Activated CD4-positive, alpha-beta T cell treated with anti-CD3 and anti-CD28 coated beads for 36 hours (primary cell): ENCODE data around the gene DRD2. TPM values are rescaled to one million over a fixed set of nuclear protein-coding genes. Genes with fewer than 3 reads are reported as not detected.

Experiments
- ATAC-seq: fragments of 200-7000 bp; cut with Tn5 transposase; one replicate; pipeline ENCODE4 v1.10.0; 2021; ENCODE audit warnings: mild to moderate bottlenecking, moderate library complexity
- CTCF ChIA-PET: fragments of 350-600 bp; sonication (Branson Sonifier 250); formaldehyde crosslinking; loops from one replicate; lab custom pipeline; 2021; ENCODE audit warnings: antibody characterized with exemption; lab: Charles Lee
- POLR2A ChIA-PET: fragments of 350-600 bp; sonication (Branson Sonifier 250); formaldehyde crosslinking; loops from one replicate; lab custom pipeline; 2021; ENCODE audit warnings: antibody characterized with exemption, inconsistent platforms; lab: Charles Lee
- DNase-seq: peaks from one replicate; pipeline ENCODE4 v3.0.0-alpha.2; 2020
- H3K27ac Mint-ChIP-seq: one replicate; pipeline ENCODE4 v1.8.0; 2021; ENCODE audit warnings: mixed read lengths
- H3K27me3 Mint-ChIP-seq: one replicate; pipeline ENCODE4 v1.8.0; 2021; ENCODE audit warnings: mixed read lengths
- H3K36me3 Mint-ChIP-seq: one replicate; pipeline ENCODE4 v1.8.0; 2021; ENCODE audit warnings: low read depth, mixed read lengths
- H3K4me1 Mint-ChIP-seq: one replicate; pipeline ENCODE4 v1.8.0; 2021; ENCODE audit warnings: mixed read lengths
- H3K4me3 Mint-ChIP-seq: one replicate; pipeline ENCODE4 v1.8.0; 2021; ENCODE audit warnings: mild to moderate bottlenecking, moderate library complexity, mixed read lengths
- H3K9me3 Mint-ChIP-seq: one replicate; pipeline ENCODE4 v1.8.0; 2021; ENCODE audit warnings: low read depth, mixed read lengths
- intact Hi-C, 2 experiments: fragments of 100-400 bp; cut with DNase I in 1 of 2; cut with micrococcal nuclease in 1 of 2; formaldehyde crosslinking; loops; one replicate each; pipeline versions ENCODE4 v1.14.2 to v1.15.1; 2022 to 2024; cut with DNase I, micrococcal nuclease
- total RNA-seq, 2 experiments: library from RNA; stranded (reverse); gene quantifications; one replicate each; pipeline ENCODE4 v1.2.3, GENCODE V29; 2021

DRD2 gene
- total RNA-seq, 2 experiments from 2014 or later = not detected

- no peak for DNase-seq
- ATAC-seq = no peak
- ChIA-PET POLR2A (no interaction called here), CTCF (no interaction called here)
- Mint-ChIP-seq H3K4me1 (no peaks in the 10 kb centered on the region), H3K27me3 (peaks cover 16% of the 10 kb centered on the region), H3K27ac (no peak overlapping the region), H3K36me3 (no peaks in the 10 kb centered on the region), H3K9me3 (no peaks in the 10 kb centered on the region), H3K4me3 (no peak overlapping the region)
- intact Hi-C loops = no loop called here
These were observed 30.6 kb upstream of the DRD2 start for GRCh38 chr11:113505541-113506375.

- intact Hi-C loops = no loop called here
- ChIA-PET CTCF (no interaction called here), POLR2A (no interaction called here)
- no peak overlapping the region for H3K4me3 Mint-ChIP-seq
- no peak overlapping the region for H3K27ac Mint-ChIP-seq
- no peak for ATAC-seq
- no peaks in the 10 kb centered on the region for H3K9me3 Mint-ChIP-seq
- DNase-seq = no peak
- H3K36me3 Mint-ChIP-seq = no peaks in the 10 kb centered on the region
- H3K27me3 Mint-ChIP-seq = peaks cover 16% of the 10 kb centered on the region
- H3K4me1 Mint-ChIP-seq = no peaks in the 10 kb centered on the region
These were observed 29.8 kb upstream of the DRD2 start for GRCh38 chr11:113505046-113505445.

GRCh38 chr11:113504586-113504985, 29.4 kb upstream of the DRD2 start:
- H3K9me3 Mint-ChIP-seq = no peaks in the 10 kb centered on the region
- H3K4me3 Mint-ChIP-seq = no peak overlapping the region
- H3K4me1 Mint-ChIP-seq = no peaks in the 10 kb centered on the region
- no peak for ATAC-seq
- no peaks in the 10 kb centered on the region for H3K36me3 Mint-ChIP-seq
- ChIA-PET POLR2A (no interaction called here), CTCF (interaction anchor here (0.8 kb wide), 1 partner anchor 891 kb away, joined by 4 read pairs; no protein-coding TSS in a partner anchor)
- intact Hi-C loops = no loop called here
- DNase-seq = no peak
- peaks cover 16% of the 10 kb centered on the region for H3K27me3 Mint-ChIP-seq
- H3K27ac Mint-ChIP-seq = no peak overlapping the region

- H3K9me3 Mint-ChIP-seq = no peaks in the 10 kb centered on the region
- CTCF ChIA-PET = interaction anchor here (0.8 kb wide), 1 partner anchor 890 kb away, joined by 4 read pairs; no protein-coding TSS in a partner anchor
- no peak overlapping the region for H3K4me3 Mint-ChIP-seq
- intact Hi-C loops = no loop called here
- DNase-seq = no peak
- no peak for ATAC-seq
- POLR2A ChIA-PET = no interaction called here
- no peaks in the 10 kb centered on the region for H3K4me1 Mint-ChIP-seq
- H3K36me3 Mint-ChIP-seq = no peaks in the 10 kb centered on the region
- H3K27me3 Mint-ChIP-seq = peaks cover 14% of the 10 kb centered on the region
- no peak overlapping the region for H3K27ac Mint-ChIP-seq
These were observed 28.9 kb upstream of the DRD2 start for GRCh38 chr11:113504071-113504470.

- H3K36me3 Mint-ChIP-seq = no peaks in the 10 kb centered on the region
- no peaks in the 10 kb centered on the region for H3K9me3 Mint-ChIP-seq
- H3K27me3 Mint-ChIP-seq = peaks cover 10% of the 10 kb centered on the region
- no peaks in the 10 kb centered on the region for H3K4me1 Mint-ChIP-seq
- ATAC-seq (no peak), DNase-seq (no peak)
- intact Hi-C loops = no loop called here
- H3K27ac Mint-ChIP-seq = no peak overlapping the region
- CTCF ChIA-PET = interaction anchor here (0.8 kb wide), 1 partner anchor 258 kb away, joined by 3 read pairs; no protein-coding TSS in a partner anchor
- POLR2A ChIA-PET = no interaction called here
- no peak overlapping the region for H3K4me3 Mint-ChIP-seq
These were observed 22.1 kb upstream of the DRD2 start for GRCh38 chr11:113497066-113497910.

GRCh38 chr11:113496026-113496651, 20.9 kb upstream of the DRD2 start:
- H3K4me3 Mint-ChIP-seq = no peak overlapping the region
- H3K9me3 Mint-ChIP-seq = no peaks in the 10 kb centered on the region
- intact Hi-C loops = no loop called here
- peaks cover 7% of the 10 kb centered on the region for H3K27me3 Mint-ChIP-seq
- H3K27ac Mint-ChIP-seq = no peak overlapping the region
- H3K36me3 Mint-ChIP-seq = no peaks in the 10 kb centered on the region
- DNase-seq (no peak), ATAC-seq (no peak)
- H3K4me1 Mint-ChIP-seq = no peaks in the 10 kb centered on the region
- ChIA-PET POLR2A (no interaction called here), CTCF (interaction anchor here (0.8 kb wide), 1 partner anchor 257 kb away, joined by 3 read pairs; no protein-coding TSS in a partner anchor)

- no peaks in the 10 kb centered on the region for H3K4me1 Mint-ChIP-seq
- H3K27me3 Mint-ChIP-seq = peaks cover 5% of the 10 kb centered on the region
- ChIA-PET POLR2A (no interaction called here), CTCF (interaction anchor here (1.0 kb wide), 1 partner anchor 105 kb away, joined by 3 read pairs; no protein-coding TSS in a partner anchor)
- no peaks in the 10 kb centered on the region for H3K36me3 Mint-ChIP-seq
- no peak overlapping the region for H3K4me3 Mint-ChIP-seq
- ATAC-seq (no peak), DNase-seq (no peak)
- intact Hi-C loops = no loop called here
- no peak overlapping the region for H3K27ac Mint-ChIP-seq
- no peaks in the 10 kb centered on the region for H3K9me3 Mint-ChIP-seq
These were observed 18.8 kb upstream of the DRD2 start for GRCh38 chr11:113494021-113494420.

GRCh38 chr11:113493206-113493605, 18.0 kb upstream of the DRD2 start:
- intact Hi-C loops = no loop called here
- no peak overlapping the region for H3K4me3 Mint-ChIP-seq
- ATAC-seq (no peak), DNase-seq (no peak)
- no peaks in the 10 kb centered on the region for H3K36me3 Mint-ChIP-seq
- ChIA-PET CTCF (interaction anchor here (1.0 kb wide), 1 partner anchor 106 kb away, joined by 3 read pairs; no protein-coding TSS in a partner anchor), POLR2A (no interaction called here)
- no peaks in the 10 kb centered on the region for H3K9me3 Mint-ChIP-seq
- no peak overlapping the region for H3K27ac Mint-ChIP-seq
- H3K27me3 Mint-ChIP-seq = peaks cover 5% of the 10 kb centered on the region
- H3K4me1 Mint-ChIP-seq = no peaks in the 10 kb centered on the region

- Mint-ChIP-seq H3K9me3 (no peaks in the 10 kb centered on the region), H3K4me3 (no peak overlapping the region), H3K36me3 (no peaks in the 10 kb centered on the region), H3K27ac (no peak overlapping the region), H3K4me1 (no peaks in the 10 kb centered on the region), H3K27me3 (peaks cover 4% of the 10 kb centered on the region)
- no peak for DNase-seq
- POLR2A ChIA-PET = no interaction called here
- intact Hi-C loops = no loop called here
- CTCF ChIA-PET = no interaction called here
- ATAC-seq = no peak
These were observed 13.7 kb upstream of the DRD2 start for GRCh38 chr11:113488931-113489351.

GRCh38 chr11:113487622-113488021, 12.4 kb upstream of the DRD2 start:
- Mint-ChIP-seq H3K9me3 (no peaks in the 10 kb centered on the region), H3K27me3 (peaks cover 7% of the 10 kb centered on the region), H3K36me3 (no peaks in the 10 kb centered on the region), H3K27ac (no peak overlapping the region), H3K4me1 (no peaks in the 10 kb centered on the region), H3K4me3 (no peak overlapping the region)
- DNase-seq (no peak), ATAC-seq (no peak)
- intact Hi-C loops = no loop called here
- ChIA-PET POLR2A (no interaction called here), CTCF (interaction anchor here (0.6 kb wide), 1 partner anchor 135 kb away, joined by 3 read pairs; no protein-coding TSS in a partner anchor)

- Mint-ChIP-seq H3K4me1 (no peaks in the 10 kb centered on the region), H3K4me3 (no peak overlapping the region), H3K27ac (no peak overlapping the region), H3K9me3 (no peaks in the 10 kb centered on the region), H3K27me3 (peaks cover 21% of the 10 kb centered on the region), H3K36me3 (no peaks in the 10 kb centered on the region)
- intact Hi-C loops = no loop called here
- ATAC-seq (no peak), DNase-seq (no peak)
- ChIA-PET CTCF (no interaction called here), POLR2A (no interaction called here)
These were observed 9.0 kb upstream of the DRD2 start for GRCh38 chr11:113484223-113484622.
